ENCODE results near the gene IGFBPL1.
"Not testable (repeated sequence)": the region's sequence is repeated elsewhere in the genome, so short reads cannot be mapped to it uniquely, and the experiment has no call there.

The IGFBPL1 gene

GRCh38 chr9:38428062-38428461, 3.8 kb upstream of the IGFBPL1 start:
- no peak for DNase-seq

- no peak for DNase-seq
These were observed 664 bp upstream of the IGFBPL1 start for GRCh38 chr9:38424918-38425317.

GRCh38 chr9:38423273-38423972, 831 bp downstream of the IGFBPL1 start:
- no peak for DNase-seq

- no peak for DNase-seq
These were observed 1.5 kb downstream of the IGFBPL1 start for GRCh38 chr9:38422555-38423260.

GRCh38 chr9:38421498-38422211, 2.6 kb downstream of the IGFBPL1 start:
- DNase-seq = peak; percentile 15

GRCh38 chr9:38419181-38419580, 5.1 kb downstream of the IGFBPL1 start:
- DNase-seq = no peak

- no peak for DNase-seq
These were observed 5.9 kb downstream of the IGFBPL1 start for GRCh38 chr9:38418366-38418765.

- DNase-seq = peak; percentile 8
These were observed 7.0 kb downstream of the IGFBPL1 start for GRCh38 chr9:38417003-38417945.

- no peak for DNase-seq
These were observed 7.8 kb downstream of the IGFBPL1 start for GRCh38 chr9:38416461-38416860.

- no peak for DNase-seq
These were observed 8.4 kb downstream of the IGFBPL1 start for GRCh38 chr9:38415856-38416255.

- no peak for DNase-seq
These were observed 10.1 kb downstream of the IGFBPL1 start for GRCh38 chr9:38414040-38414723.

GRCh38 chr9:38413283-38413682, 11.0 kb downstream of the IGFBPL1 start:
- no peak for DNase-seq

- no peak for DNase-seq
These were observed 11.5 kb downstream of the IGFBPL1 start for GRCh38 chr9:38412751-38413150.

- no peak for DNase-seq
These were observed 15.5 kb downstream of the IGFBPL1 start for GRCh38 chr9:38408719-38409118.

- no peak for DNase-seq
These were observed 17.6 kb downstream of the IGFBPL1 start for GRCh38 chr9:38406476-38407186.

GRCh38 chr9:38405785-38406184, 18.5 kb downstream of the IGFBPL1 start:
- DNase-seq = no peak

GRCh38 chr9:38404314-38404713, 19.9 kb downstream of the IGFBPL1 start:
- no peak for DNase-seq

GRCh38 chr9:38401994-38402393, 22.3 kb downstream of the IGFBPL1 start:
- no peak for DNase-seq

GRCh38 chr9:38399191-38399590, 25.1 kb downstream of the IGFBPL1 start:
- not testable (repeated sequence) for DNase-seq

- DNase-seq = no peak
These were observed 27.9 kb downstream of the IGFBPL1 start for GRCh38 chr9:38396371-38396671.

- no peak for DNase-seq
These were observed 28.4 kb downstream of the IGFBPL1 start for GRCh38 chr9:38395653-38396370.

Data from DMS153 (cell line).